ENCODE results near the gene VSTM4.

- TF ChIP-seq POLR2A (IDR thresholded peaks at IDR 0.05; ENCODE audit: low read depth, low read length): no peak
- no peak for TF ChIP-seq POLR2AphosphoS5 (IDR thresholded peaks at IDR 0.05; ENCODE audit: low read depth, low read length)
- TF ChIP-seq TAF1 (IDR thresholded peaks at IDR 0.05; ENCODE audit: low read depth, low read length): no peak
- no peak for TF ChIP-seq SPI1 (IDR thresholded peaks at IDR 0.05; ENCODE audit: low read depth, low read length)
- no peak for TF ChIP-seq POU2F2 (IDR thresholded peaks at IDR 0.05; ENCODE audit: low read depth, low read length)
Measured at GRCh38 chr10:49151025-49151445, 35.7 kb upstream of the VSTM4 start.
